Ovary (tissue), 9 donors: ENCODE measurements around the gene ANKRD23. TPM values are rescaled to one million over a fixed set of nuclear protein-coding genes. Genes with fewer than 3 reads are reported as not detected.

Experiments
- DNase-seq, 5 donors: peaks; one replicate each; pipeline ENCODE4 v3.0.0-alpha.2; 2019 to 2020
- H3K27ac ChIP-seq, 2 donors: fragments of 200-600 bp; one replicate each; pipeline versions ENCODE4 v1.5.1 to v1.8.0; 2019 to 2022
- H3K27me3 ChIP-seq: fragments of 200-600 bp; one replicate; pipeline ENCODE4 v1.8.0; 2022
- H3K36me3 ChIP-seq: fragments of 200-600 bp; sonication (generic); one replicate; pipeline ENCODE4 v1.5.1; 2019
- H3K4me1 ChIP-seq: one replicate; pipeline ENCODE4 v1.8.1; 2013; ENCODE audit warnings: mild to moderate bottlenecking, moderate library complexity; ENCODE audit not compliant: insufficient read depth
- H3K4me3 ChIP-seq: fragments of 200-600 bp; sonication (generic); one replicate; pipeline ENCODE4 v1.5.1; 2017
- H3K9me3 ChIP-seq, 2 donors: fragments of 200-600 bp in 1 of 2; sonication (generic) in 1 of 2; one replicate each; pipeline versions ENCODE4 v1.5.1 to v1.8.1; 2013 to 2019; ENCODE audit warnings: mild to moderate bottlenecking in 1 of 2, moderate library complexity in 1 of 2
- EP300 ChIP-seq: sonication (generic); formaldehyde crosslinking; IDR thresholded peaks from one replicate; pipeline ENCODE4 v1.6.1; 2017; ENCODE audit warnings: antibody characterized with exemption
- POLR2A ChIP-seq: fragments of 450-650 bp; IDR thresholded peaks from one replicate; pipeline ENCODE4 v1.6.1; 2017; ENCODE audit warnings: antibody characterized with exemption, mild to moderate bottlenecking, moderate library complexity
- WGBS, 3 donors: extraction: QIAGEN DNeasy Blood & Tissue Kit in 1 of 3; methylation state at CpG; one replicate each; pipeline versions ENCODE4 v1.1.5 to v1.1.7; 2013 to 2017; 5-methylcytosine and 5-hydroxymethylcytosine counted together
- intact Hi-C, 4 donors: fragments of 100-400 bp; cut with DNase I; formaldehyde crosslinking; loops; one replicate each; pipeline versions ENCODE4 v1.11.0 to v1.15.1; 2022 to 2023
- polyA plus RNA-seq, 2 donors: library from polyadenylated mRNA; stranded (reverse); fragments of 200-250 nt in 1 of 2; fragments of 350-450 nt in 1 of 2; fragmentation: Illumina TruSeq in 1 of 2; extraction: RNeasy Lipid Tissue Mini Kit (QIAGEN cat#74804) in 1 of 2; gene quantifications; one replicate each; pipeline ENCODE4 v1.2.3, GENCODE V29; 2013 to 2014
- total RNA-seq, 7 donors: library from RNA; depleted of rRNA in 2 of 7; stranded (reverse); fragments of >200 nt in 2 of 7; fragmentation: NEBNext Ultra II Directional in 3 of 7; extraction: Animal tissue kit (Norgen Biotek cat#: 25700) in 3 of 7; gene quantifications; one replicate each; pipeline versions ENCODE4 v1.1.0 to v1.2.4, GENCODE V29; 2016 to 2023
- TF ChIP-seq, protein P1 (sequence below), 3 donors: fragments of 450-650 bp in 2 of 3; fragments of 200-600 bp in 1 of 3; IDR thresholded peaks; one replicate each; pipeline versions ENCODE4 v1.5.1 to v1.8.0; 2016 to 2022; ENCODE audit warnings: antibody characterized with exemption in 3 of 3, mild to moderate bottlenecking in 1 of 3
- donor health status: DM: no; HTN: no; CAD: no; lungs with moderate emphysema.
- donor health status: DM: no; HTN: no; CAD: no.
- donor health status: Bipolar disorder and iron deficiency.
- donor health status: DM: yes; HTN: yes; CAD: no.
- donor health status: DM: no; HTN: no; CAD: no.
- donor health status: DM: yes; HTN: yes; CAD: no.

Gene ANKRD23
- total and polyA plus RNA-seq, 9 donors = 1.4 to 14.1 (median 8.4) TPM

DNA sequence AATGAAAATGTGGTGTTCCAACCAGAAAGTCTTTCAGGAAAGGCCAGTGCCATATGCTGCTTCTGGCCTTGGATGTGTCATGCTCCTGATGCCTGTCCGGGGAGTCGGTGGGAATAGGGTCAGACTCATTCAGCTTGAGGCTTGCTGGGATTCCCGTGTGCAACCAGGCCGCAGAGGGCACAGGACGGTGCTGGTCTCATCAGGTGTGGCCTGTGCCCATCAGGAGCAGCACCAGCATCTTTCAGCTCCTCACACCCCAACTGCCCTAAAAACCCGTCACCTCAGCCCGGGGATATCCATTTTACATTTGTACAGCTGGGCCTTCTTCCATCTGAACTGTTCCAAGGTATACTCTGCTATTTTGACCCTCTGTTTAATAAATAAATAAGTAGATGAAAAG, 41.1 kb downstream of the ANKRD23 start:
- Histone ChIP-seq H3K36me3 (no peaks in the 10 kb centered on the region), H3K27ac (no peak overlapping the region), H3K4me1 (no peaks in the 10 kb centered on the region), H3K27me3 (no peaks in the 10 kb centered on the region), H3K9me3 (no peaks in the 10 kb centered on the region), H3K4me3 (no peak overlapping the region)
- DNase-seq = no peak
- WGBS, 3 donors = 90 to 93% (median 92%) methylated on average over 7 of the region's 7 CpGs
- intact Hi-C loops = loop anchor here in 1 of 4 donors (5.0 kb wide), 1 partner anchor 270 kb away; no protein-coding TSS in a partner anchor
- TF ChIP-seq EP300 (no peak), POLR2A (no peak)
- TF ChIP-seq, protein P1, sequence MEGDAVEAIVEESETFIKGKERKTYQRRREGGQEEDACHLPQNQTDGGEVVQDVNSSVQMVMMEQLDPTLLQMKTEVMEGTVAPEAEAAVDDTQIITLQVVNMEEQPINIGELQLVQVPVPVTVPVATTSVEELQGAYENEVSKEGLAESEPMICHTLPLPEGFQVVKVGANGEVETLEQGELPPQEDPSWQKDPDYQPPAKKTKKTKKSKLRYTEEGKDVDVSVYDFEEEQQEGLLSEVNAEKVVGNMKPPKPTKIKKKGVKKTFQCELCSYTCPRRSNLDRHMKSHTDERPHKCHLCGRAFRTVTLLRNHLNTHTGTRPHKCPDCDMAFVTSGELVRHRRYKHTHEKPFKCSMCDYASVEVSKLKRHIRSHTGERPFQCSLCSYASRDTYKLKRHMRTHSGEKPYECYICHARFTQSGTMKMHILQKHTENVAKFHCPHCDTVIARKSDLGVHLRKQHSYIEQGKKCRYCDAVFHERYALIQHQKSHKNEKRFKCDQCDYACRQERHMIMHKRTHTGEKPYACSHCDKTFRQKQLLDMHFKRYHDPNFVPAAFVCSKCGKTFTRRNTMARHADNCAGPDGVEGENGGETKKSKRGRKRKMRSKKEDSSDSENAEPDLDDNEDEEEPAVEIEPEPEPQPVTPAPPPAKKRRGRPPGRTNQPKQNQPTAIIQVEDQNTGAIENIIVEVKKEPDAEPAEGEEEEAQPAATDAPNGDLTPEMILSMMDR (IDR thresholded peaks at IDR 0.05) = no peak

DNA sequence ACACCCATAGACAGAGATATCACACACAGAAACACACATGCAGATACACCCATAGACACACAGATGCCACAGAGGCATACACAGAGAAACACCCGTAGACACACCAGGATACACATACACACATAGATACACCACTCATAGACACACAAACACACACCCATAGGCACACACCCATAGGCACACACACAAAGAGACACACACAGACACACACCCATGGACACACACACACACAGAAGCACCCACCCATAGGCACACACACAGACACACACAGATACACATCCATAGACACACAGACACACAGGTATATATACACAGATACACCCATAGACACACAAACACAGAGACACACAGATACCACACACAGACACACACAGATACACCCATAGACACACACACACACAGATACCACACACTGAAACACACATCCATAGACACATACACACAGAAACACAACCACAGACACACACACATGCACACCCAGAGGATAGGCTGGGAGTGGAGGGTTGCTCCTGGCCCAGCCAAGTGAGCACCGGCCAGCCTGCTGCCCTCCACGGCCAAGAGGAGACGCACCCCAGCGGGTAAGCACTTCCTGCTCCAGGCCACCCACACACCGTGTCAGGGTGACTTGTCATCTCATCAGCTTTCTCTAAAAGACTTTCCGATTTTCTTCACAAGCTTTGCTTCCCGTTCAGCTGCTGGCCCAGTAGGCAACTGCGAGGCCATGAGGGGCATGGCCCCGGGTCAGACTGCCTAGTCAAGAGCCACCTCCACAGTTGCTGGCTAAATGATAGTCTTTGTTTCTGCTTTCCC, 41.8 kb downstream of the ANKRD23 start:
- Histone ChIP-seq H3K9me3 (no peaks in the 10 kb centered on the region), H3K27ac (no peak overlapping the region), H3K36me3 (no peaks in the 10 kb centered on the region), H3K4me3 (no peak overlapping the region), H3K4me1 (no peaks in the 10 kb centered on the region), H3K27me3 (no peaks in the 10 kb centered on the region)
- intact Hi-C loops = loop anchor here in 1 of 4 donors (5.0 kb wide), 1 partner anchor 270 kb away; no protein-coding TSS in a partner anchor
- TF ChIP-seq, protein P1 (IDR thresholded peaks at IDR 0.05) = no peak
- no peak for TF ChIP-seq EP300
- no peak for TF ChIP-seq POLR2A
- WGBS, 3 donors = 91 to 94% (median 92%) methylated on average over 10 of the region's 10 CpGs
- DNase-seq = no peak

DNA sequence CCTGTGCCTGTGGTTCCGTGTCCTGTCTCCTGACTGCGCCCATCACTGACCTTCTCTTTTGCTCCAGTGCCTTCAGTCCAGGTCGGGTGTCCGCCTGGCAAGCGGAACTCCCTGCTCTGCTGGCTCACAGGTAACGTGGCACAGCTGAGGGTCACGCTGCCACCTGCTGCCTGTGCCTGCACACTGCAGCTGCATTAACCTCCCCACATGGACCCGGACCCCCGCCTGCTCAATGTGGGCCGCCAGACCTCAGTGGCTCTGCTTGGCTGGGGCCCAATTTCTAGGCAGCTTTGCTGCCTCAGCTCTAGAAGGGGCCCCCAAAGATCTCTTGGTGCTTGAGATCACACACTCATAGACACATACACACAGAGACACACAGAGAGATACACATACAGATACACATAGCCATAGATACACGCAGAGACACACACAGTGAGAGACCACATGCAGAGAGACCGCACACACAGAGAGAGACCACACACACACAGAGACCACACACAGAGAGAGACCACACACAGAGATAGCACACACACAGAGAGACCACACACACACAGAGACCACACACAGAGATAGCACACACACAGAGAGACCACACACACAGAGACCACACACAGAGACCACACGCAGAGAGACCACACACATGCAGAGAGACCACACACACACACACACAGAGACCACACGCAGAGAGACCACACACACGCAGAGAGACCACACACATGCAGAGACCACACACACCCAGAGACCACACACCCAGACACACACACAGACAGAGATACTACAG, 42.6 kb downstream of the ANKRD23 start:
- DNase-seq = peak; percentile 66 to 79 (median 72)
- intact Hi-C loops = loop anchor here in 1 of 4 donors (5.0 kb wide), 1 partner anchor 269 kb away; no protein-coding TSS in a partner anchor
- Histone ChIP-seq H3K27ac (no peak overlapping the region), H3K27me3 (no peaks in the 10 kb centered on the region), H3K9me3 (no peaks in the 10 kb centered on the region), H3K4me1 (no peaks in the 10 kb centered on the region), H3K4me3 (no peak overlapping the region), H3K36me3 (no peaks in the 10 kb centered on the region)
- 60 to 67% (median 61%) methylated on average over 15 of the region's 15 CpGs for WGBS, 3 donors
- TF ChIP-seq POLR2A = no peak
- TF ChIP-seq, protein P1 (IDR thresholded peaks at IDR 0.05) = peak; percentile 43 to 60 (median 58)
